K562 (cell line): ENCODE measurements around the gene CHMP3. TPM values are rescaled to one million over a fixed set of nuclear protein-coding genes. Genes with fewer than 3 reads are reported as not detected.

ENCODE experiments used
- AFF4 ChIP-seq: sonication (generic); formaldehyde crosslinking; IDR thresholded peaks from 2 replicates; pipeline ENCODE4 v1.8.0; 2023; ENCODE audit warnings: mild to moderate bottlenecking, missing genetic modification reagents
- ARID3B ChIP-seq: fragments of 250-450 bp; sonication (Bioruptor Pico); IDR thresholded peaks from 2 replicates; pipeline ENCODE4 v1.4.0; 2020; ENCODE audit warnings: borderline replicate concordance
- ARNT ChIP-seq, 2 experiments: fragments of 450-650 bp; IDR thresholded peaks; 2 replicates each; pipeline ENCODE4 v1.6.1; 2016; ENCODE audit warnings: mild to moderate bottlenecking in 1 of 2
- EHMT2 ChIP-seq: fragments of 450-650 bp; IDR thresholded peaks from 2 replicates; pipeline ENCODE4 v1.6.1; 2018; ENCODE audit warnings: antibody characterized with exemption
- MBD1 ChIP-seq: fragments of 250-450 bp; sonication (Bioruptor Pico); IDR thresholded peaks from 2 replicates; pipeline ENCODE4 v1.8.0; 2022; ENCODE audit warnings: inconsistent platforms
- MECOM ChIP-seq: fragments of 250-450 bp; sonication (Bioruptor Pico); IDR thresholded peaks from 2 replicates; pipeline ENCODE4 v1.8.0; 2022; ENCODE audit warnings: inconsistent platforms
- MED1 ChIP-seq: sonication (generic); formaldehyde crosslinking; IDR thresholded peaks from 2 replicates; pipeline ENCODE4 v1.8.1; 2023; ENCODE audit warnings: missing genetic modification reagents, borderline replicate concordance
- PHB2 ChIP-seq: fragments of 450-650 bp; IDR thresholded peaks from 2 replicates; pipeline ENCODE4 v1.6.1; 2017; ENCODE audit warnings: low read depth
- RBM25 ChIP-seq: fragments of 200-400 bp; formaldehyde crosslinking; IDR thresholded peaks from 2 replicates; pipeline ENCODE4 v1.6.1; 2018; ENCODE audit warnings: low read length, low read depth, moderate library complexity; ENCODE audit not compliant: severe bottlenecking
- RFX5 ChIP-seq: IDR thresholded peaks from 2 replicates; pipeline ENCODE4 v1.6.1; 2011; ENCODE audit warnings: low read depth, mild to moderate bottlenecking, improper control_type of control experiment, low read length
- SMAD4 ChIP-seq: fragments of 250-450 bp; sonication (Bioruptor Pico); conservative IDR thresholded peaks from 2 replicates; pipeline ENCODE4 v1.8.0; 2021; ENCODE audit warnings: inconsistent platforms, mild to moderate bottlenecking, moderate library complexity
- SMARCA5 ChIP-seq: fragments of 450-650 bp; IDR thresholded peaks from 2 replicates; pipeline ENCODE4 v1.6.1; 2016
- TFE3 ChIP-seq: fragments of 450-650 bp; formaldehyde crosslinking; IDR thresholded peaks from 2 replicates; pipeline ENCODE4 v1.4.0; 2020; ENCODE audit warnings: mild to moderate bottlenecking, mixed read lengths
- THRB ChIP-seq: fragments of 450-650 bp; formaldehyde crosslinking; conservative IDR thresholded peaks from 2 replicates; pipeline ENCODE4 v1.4.0; 2022; ENCODE audit warnings: mild to moderate bottlenecking, missing genetic modification characterization
- ZNF324 ChIP-seq: fragments of 250-450 bp; sonication (Bioruptor Pico); IDR thresholded peaks from 2 replicates; pipeline ENCODE4 v1.4.0; 2020; ENCODE audit warnings: mild to moderate bottlenecking
- ZNF41 ChIP-seq: fragments of 250-450 bp; sonication (Bioruptor Pico); conservative IDR thresholded peaks from 2 replicates; pipeline ENCODE4 v1.4.0; 2020; ENCODE audit warnings: mild to moderate bottlenecking
- polyA plus RNA-seq, 8 experiments: library from polyadenylated mRNA; depleted of rRNA in 4 of 8; stranded (reverse) in 5 of 8; unstranded in 3 of 8; fragments of >200 nt; fragmentation: Nextera tagmentation in 2 of 8; fragmentation: Illumina TruSeq in 1 of 8; extraction: Ambion mirVana in 2 of 8; extraction: Trizol in 1 of 8; gene quantifications; 2 replicates each; pipeline versions ENCODE4 v1.2.1 to v1.2.3, GENCODE V29; 2011 to 2014; ENCODE audit warnings: inconsistent platforms in 1 of 8, missing spikeins in 1 of 8
- total RNA-seq, 7 experiments: library from RNA; depleted of rRNA in 6 of 7; stranded (reverse); fragments of >200 nt in 6 of 7; fragmentation: Illumina TruSeq in 2 of 7; extraction: Trizol in 2 of 7; gene quantifications; 2 replicates each; pipeline versions ENCODE4 v1.2.1 to v1.2.3, GENCODE V29; 2011 to 2021; ENCODE audit warnings: low replicate concordance in 1 of 7
- TF ChIP-seq, protein P1 (sequence below): fragments of 250-450 bp; sonication (Bioruptor Pico); IDR thresholded peaks from 2 replicates; pipeline ENCODE4 v1.5.0; 2020; ENCODE audit warnings: mild to moderate bottlenecking

The CHMP3 gene
- total and polyA plus RNA-seq, 9 of the 15 experiments (the other 6 are each of a cell fraction or from before 2014, with no cell fraction given) = 20.6 to 52.5 (median 31.7) TPM

DNA sequence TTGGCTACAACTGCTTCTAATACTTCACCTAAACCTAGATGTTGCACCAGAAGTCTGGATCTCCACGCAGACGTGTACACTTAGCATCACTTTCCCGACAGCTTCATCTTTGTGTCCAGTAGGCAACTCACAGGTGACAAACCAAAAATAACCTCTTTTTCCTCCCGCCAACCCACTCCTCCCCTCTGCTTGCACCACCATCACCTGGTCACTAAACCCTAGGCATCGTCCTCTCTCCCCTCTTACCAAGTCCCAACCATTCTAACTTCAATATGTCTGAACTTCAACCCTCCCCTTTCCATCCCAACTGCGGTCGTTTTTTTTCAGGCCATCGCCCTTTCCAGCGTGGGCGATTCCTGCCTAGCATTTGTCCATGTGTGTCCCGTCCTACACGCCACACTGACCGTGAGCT, 413 bp upstream of the CHMP3 start (continued):
- no peak for TF ChIP-seq AFF4 (CRISPR knock-in tag)
- peak; percentile 64; the same call in 1 of the 2 replicates for TF ChIP-seq ZNF41 (CRISPR knock-in tag)
- no peak for TF ChIP-seq MED1 (CRISPR knock-in tag)
- TF ChIP-seq ARNT (IDR thresholded peaks at IDR 0.05) = peak in 1 of 2 experiments; percentile 17; a peak in 1 of 4 replicates
- no peak for TF ChIP-seq RFX5
- no peak for TF ChIP-seq ZNF324 (CRISPR knock-in tag)
- peak; percentile 70; the same call in 1 of the 2 replicates for TF ChIP-seq EHMT2
- TF ChIP-seq RBM25 = no peak
- peak; percentile 72; the same call in 1 of the 2 replicates for TF ChIP-seq MECOM (CRISPR knock-in tag)
- TF ChIP-seq TFE3 (CRISPR knock-in tag) = no peak
- TF ChIP-seq SMARCA5 = peak; percentile 67; the same call in 1 of the 2 replicates
- no peak for TF ChIP-seq ARID3B (CRISPR knock-in tag)
- TF ChIP-seq PHB2 = no peak
- TF ChIP-seq, protein P1, sequence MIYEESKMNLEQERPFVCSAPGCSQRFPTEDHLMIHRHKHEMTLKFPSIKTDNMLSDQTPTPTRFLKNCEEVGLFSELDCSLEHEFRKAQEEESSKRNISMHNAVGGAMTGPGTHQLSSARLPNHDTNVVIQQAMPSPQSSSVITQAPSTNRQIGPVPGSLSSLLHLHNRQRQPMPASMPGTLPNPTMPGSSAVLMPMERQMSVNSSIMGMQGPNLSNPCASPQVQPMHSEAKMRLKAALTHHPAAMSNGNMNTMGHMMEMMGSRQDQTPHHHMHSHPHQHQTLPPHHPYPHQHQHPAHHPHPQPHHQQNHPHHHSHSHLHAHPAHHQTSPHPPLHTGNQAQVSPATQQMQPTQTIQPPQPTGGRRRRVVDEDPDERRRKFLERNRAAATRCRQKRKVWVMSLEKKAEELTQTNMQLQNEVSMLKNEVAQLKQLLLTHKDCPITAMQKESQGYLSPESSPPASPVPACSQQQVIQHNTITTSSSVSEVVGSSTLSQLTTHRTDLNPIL (CRISPR knock-in tag) = 0 out of 2 replicates have a peak, but pooled peaks have one; percentile 6
- TF ChIP-seq SMAD4 (CRISPR knock-in tag) = 0 out of 2 replicates have a peak, but pooled peaks have one; percentile 84
- TF ChIP-seq THRB = 0 out of 2 replicates have a peak, but pooled peaks have one; percentile 61
- 0 out of 2 replicates have a peak, but pooled peaks have one; percentile 18 for TF ChIP-seq MBD1
